ENCODE data around the gene SPAG16.

DNA sequence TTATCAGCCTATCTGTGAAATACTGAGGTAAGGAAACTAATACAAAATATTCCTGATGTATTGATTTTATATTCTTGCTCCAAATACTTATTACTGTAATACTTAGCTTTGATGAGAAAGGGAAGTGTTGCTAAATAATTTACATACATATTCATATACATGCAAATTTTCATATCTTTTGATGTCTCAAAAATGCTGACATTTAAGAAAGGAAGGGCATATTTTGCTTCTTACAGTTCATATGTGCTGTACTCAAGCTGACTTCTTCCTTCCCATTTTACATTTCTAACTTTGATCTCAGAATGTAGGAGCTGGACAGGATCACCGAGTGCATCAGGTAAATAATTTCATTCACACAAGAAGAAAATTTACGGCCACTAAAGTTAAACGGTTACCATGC, 727.4 kb downstream of the SPAG16 start:
- TF ChIP-seq, protein P1, sequence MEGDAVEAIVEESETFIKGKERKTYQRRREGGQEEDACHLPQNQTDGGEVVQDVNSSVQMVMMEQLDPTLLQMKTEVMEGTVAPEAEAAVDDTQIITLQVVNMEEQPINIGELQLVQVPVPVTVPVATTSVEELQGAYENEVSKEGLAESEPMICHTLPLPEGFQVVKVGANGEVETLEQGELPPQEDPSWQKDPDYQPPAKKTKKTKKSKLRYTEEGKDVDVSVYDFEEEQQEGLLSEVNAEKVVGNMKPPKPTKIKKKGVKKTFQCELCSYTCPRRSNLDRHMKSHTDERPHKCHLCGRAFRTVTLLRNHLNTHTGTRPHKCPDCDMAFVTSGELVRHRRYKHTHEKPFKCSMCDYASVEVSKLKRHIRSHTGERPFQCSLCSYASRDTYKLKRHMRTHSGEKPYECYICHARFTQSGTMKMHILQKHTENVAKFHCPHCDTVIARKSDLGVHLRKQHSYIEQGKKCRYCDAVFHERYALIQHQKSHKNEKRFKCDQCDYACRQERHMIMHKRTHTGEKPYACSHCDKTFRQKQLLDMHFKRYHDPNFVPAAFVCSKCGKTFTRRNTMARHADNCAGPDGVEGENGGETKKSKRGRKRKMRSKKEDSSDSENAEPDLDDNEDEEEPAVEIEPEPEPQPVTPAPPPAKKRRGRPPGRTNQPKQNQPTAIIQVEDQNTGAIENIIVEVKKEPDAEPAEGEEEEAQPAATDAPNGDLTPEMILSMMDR (IDR thresholded peaks at IDR 0.05), result no peak
- no peak for TF ChIP-seq ZFX (IDR thresholded peaks at IDR 0.05; ENCODE audit: borderline replicate concordance)

Data from 22Rv1 (cell line).